Ascending aorta (tissue), 2 donors: Measurements from ENCODE around the gene CCDC127. TPM values are rescaled to one million over a fixed set of nuclear protein-coding genes. Genes with fewer than 3 reads are reported as not detected.

ENCODE experiments used
- DNase-seq, 2 donors: peaks; one replicate each; pipeline ENCODE4 v3.0.0-alpha.2; 2019; ENCODE audit warnings: low spot score in 2 of 2
- H3K27ac ChIP-seq, 2 donors: fragments of 200-600 bp; sonication (generic); one replicate each; pipeline ENCODE4 v1.5.1; 2016 to 2017; ENCODE audit warnings: mild to moderate bottlenecking in 1 of 2
- H3K27me3 ChIP-seq: fragments of 200-600 bp; sonication (generic); one replicate; pipeline ENCODE4 v1.5.1; 2017
- H3K36me3 ChIP-seq, 2 donors: fragments of 200-600 bp; sonication (generic); one replicate each; pipeline ENCODE4 v1.5.1; 2016
- H3K4me1 ChIP-seq, 2 donors: fragments of 200-600 bp; sonication (generic); one replicate each; pipeline ENCODE4 v1.5.1; 2016 to 2017; ENCODE audit warnings: mild to moderate bottlenecking in 1 of 2
- H3K4me3 ChIP-seq, 2 donors: fragments of 200-600 bp; sonication (generic); one replicate each; pipeline ENCODE4 v1.5.1; 2016 to 2017; ENCODE audit warnings: mild to moderate bottlenecking in 1 of 2
- H3K9me3 ChIP-seq, 2 donors: fragments of 200-600 bp; sonication (generic); one replicate each; pipeline ENCODE4 v1.5.1; 2016
- intact Hi-C: fragments of 100-400 bp; cut with DNase I; formaldehyde crosslinking; loops from one replicate; pipeline ENCODE4 v1.15.1; 2023
- total RNA-seq: library from RNA; depleted of rRNA; stranded (reverse); fragments of >200 nt; gene quantifications from one replicate; pipeline ENCODE4 v1.1.0, GENCODE V29; 2016
- TF ChIP-seq, protein P1 (sequence below), 3 experiments: fragments of 200-600 bp in 2 of 3; fragments of 450-650 bp in 1 of 3; sonication (generic) in 2 of 3; IDR thresholded peaks; one replicate each; pipeline ENCODE4 v1.5.1; 2016 to 2019; ENCODE audit warnings: antibody characterized with exemption in 3 of 3, mild to moderate bottlenecking in 1 of 3, moderate library complexity in 1 of 3

Gene CCDC127
- total RNA-seq, 1 donor from 2014 or later: 6.1 TPM

DNA sequence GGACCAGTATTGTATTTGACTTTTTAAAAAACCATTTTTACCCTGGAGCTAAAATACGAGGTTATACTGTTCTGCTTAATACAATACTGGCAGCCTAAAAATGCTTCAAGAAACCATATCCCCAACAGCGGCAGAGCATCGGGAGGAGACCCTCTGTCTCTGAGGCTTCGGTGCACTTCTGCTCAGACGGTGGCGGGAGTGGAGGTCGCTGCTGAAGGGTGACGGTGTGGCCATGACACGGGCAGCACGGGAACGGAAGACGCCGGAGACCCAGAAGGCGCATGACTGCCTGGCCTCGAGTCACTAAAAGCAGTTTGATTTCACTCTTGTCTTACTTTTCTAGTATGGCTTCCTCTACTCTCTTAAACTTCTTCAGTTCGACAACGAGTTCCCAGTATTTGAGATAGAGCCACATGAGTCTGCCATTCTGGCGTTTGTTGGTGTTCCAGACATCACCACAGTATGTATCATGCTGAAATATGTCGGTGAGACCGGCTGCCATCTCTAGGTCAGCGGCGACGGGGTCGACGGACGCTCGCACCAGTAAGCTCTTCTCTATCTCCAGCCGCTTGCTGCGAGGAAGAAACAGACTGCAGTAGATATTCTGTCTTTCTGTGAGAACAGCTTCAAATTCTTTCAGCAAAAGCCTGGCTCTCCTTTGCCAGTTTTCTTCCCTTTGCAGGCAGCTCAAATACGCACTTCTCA, 12.8 kb downstream of the CCDC127 start:
- Histone ChIP-seq H3K27ac (no peak overlapping the region), H3K4me1 (no peaks in the 10 kb centered on the region), H3K27me3 (no peaks in the 10 kb centered on the region), H3K9me3 (no peaks in the 10 kb centered on the region), H3K4me3 (no peak overlapping the region), H3K36me3 (peaks cover 18 to 28% of the 10 kb centered on the region in 2 donors)
- intact Hi-C loops: no loop called here
- DNase-seq: peak in 1 of 2 donors; percentile 25
- TF ChIP-seq, protein P1, sequence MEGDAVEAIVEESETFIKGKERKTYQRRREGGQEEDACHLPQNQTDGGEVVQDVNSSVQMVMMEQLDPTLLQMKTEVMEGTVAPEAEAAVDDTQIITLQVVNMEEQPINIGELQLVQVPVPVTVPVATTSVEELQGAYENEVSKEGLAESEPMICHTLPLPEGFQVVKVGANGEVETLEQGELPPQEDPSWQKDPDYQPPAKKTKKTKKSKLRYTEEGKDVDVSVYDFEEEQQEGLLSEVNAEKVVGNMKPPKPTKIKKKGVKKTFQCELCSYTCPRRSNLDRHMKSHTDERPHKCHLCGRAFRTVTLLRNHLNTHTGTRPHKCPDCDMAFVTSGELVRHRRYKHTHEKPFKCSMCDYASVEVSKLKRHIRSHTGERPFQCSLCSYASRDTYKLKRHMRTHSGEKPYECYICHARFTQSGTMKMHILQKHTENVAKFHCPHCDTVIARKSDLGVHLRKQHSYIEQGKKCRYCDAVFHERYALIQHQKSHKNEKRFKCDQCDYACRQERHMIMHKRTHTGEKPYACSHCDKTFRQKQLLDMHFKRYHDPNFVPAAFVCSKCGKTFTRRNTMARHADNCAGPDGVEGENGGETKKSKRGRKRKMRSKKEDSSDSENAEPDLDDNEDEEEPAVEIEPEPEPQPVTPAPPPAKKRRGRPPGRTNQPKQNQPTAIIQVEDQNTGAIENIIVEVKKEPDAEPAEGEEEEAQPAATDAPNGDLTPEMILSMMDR (IDR thresholded peaks at IDR 0.05): no peak

DNA sequence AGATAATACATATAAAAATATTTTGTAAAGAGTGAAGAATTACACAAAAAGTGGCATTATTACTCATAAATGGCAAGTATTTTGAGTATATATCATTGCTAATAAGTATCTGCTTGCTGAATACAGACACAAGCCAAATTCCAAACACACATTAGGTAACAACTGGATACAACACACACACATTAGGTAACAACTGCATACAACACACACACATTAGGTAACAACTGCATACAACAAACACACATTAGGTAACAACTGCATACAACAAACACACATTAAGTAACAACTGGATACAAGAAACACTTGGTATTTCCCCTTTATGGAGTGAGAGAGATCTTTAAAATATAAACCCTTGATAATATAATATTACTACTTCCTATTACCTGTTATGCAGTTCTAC, 13.5 kb downstream of the CCDC127 start:
- Histone ChIP-seq H3K9me3 (no peaks in the 10 kb centered on the region), H3K4me3 (no peak overlapping the region), H3K27ac (no peak overlapping the region), H3K27me3 (no peaks in the 10 kb centered on the region), H3K4me1 (no peaks in the 10 kb centered on the region), H3K36me3 (peaks cover 18 to 28% of the 10 kb centered on the region in 2 donors)
- intact Hi-C loops: no loop called here
- no peak for DNase-seq
- TF ChIP-seq, protein P1 (IDR thresholded peaks at IDR 0.05): no peak

DNA sequence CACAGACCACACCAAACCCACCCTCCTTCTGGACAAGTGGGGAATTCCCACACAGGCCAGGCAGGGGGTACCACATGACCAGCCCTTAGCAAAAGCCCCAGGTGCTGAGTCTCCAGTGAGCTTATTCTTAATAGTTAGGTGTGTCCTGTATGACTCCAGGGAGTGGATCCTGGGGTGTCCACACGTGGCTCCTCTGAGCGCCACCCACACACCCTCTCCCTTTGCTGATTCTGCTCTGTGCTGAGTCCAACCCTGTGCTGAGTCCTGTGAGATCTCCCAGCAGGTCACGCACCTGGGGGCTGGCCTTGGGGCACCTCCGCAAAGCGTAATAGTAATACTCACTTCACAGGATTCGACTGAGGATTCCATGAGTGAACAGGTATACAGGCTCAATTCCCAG, 14.0 kb downstream of the CCDC127 start:
- H3K36me3 ChIP-seq: peaks cover 18 to 31% of the 10 kb centered on the region in 2 donors
- TF ChIP-seq, protein P1 (IDR thresholded peaks at IDR 0.05): no peak
- no peaks in the 10 kb centered on the region for H3K4me1 ChIP-seq
- no peaks in the 10 kb centered on the region for H3K27me3 ChIP-seq
- no peaks in the 10 kb centered on the region for H3K9me3 ChIP-seq
- DNase-seq: no peak
- no peak overlapping the region for H3K27ac ChIP-seq
- intact Hi-C loops: no loop called here
- H3K4me3 ChIP-seq: no peak overlapping the region

DNA sequence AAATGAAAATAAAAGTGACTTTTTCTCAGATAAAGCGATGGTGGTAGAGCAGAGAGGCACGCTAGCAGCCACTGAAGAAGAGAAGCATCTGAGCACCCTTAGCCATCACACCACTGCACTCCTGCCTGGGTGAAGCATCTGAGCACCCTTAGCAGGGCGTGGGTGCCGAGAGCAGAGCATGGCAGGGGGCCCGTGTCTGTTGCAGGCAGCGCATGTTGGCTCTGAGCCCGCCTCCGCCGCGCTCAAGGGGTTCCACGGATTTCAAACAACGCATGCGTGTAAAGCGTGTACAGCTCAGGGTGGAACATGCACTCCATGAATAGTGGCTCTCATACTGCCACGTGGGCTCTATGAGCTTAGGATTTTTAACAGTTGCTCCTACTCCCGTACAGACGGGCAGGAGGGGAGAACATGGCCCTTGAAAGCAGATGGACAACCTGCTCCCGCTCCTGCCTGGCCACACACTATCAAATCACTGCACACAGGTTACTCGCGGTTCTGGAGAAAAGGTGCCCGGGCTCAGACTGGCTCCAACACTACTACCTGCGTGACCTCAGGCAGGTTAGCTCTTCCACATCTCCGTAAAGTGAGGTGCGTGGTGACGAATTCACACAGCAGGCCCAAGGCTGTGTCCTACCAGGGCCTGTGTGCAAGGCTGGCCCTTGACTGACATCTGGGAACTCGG, 14.6 kb downstream of the CCDC127 start:
- intact Hi-C loops: no loop called here
- DNase-seq: peak in 1 of 2 donors; percentile 57
- peaks cover 18 to 33% of the 10 kb centered on the region in 2 donors for H3K36me3 ChIP-seq
- TF ChIP-seq, protein P1 (IDR thresholded peaks at IDR 0.05): no peak
- H3K27me3 ChIP-seq: no peaks in the 10 kb centered on the region
- no peak overlapping the region for H3K4me3 ChIP-seq
- no peaks in the 10 kb centered on the region for H3K9me3 ChIP-seq
- no peak overlapping the region for H3K27ac ChIP-seq
- no peaks in the 10 kb centered on the region for H3K4me1 ChIP-seq

DNA sequence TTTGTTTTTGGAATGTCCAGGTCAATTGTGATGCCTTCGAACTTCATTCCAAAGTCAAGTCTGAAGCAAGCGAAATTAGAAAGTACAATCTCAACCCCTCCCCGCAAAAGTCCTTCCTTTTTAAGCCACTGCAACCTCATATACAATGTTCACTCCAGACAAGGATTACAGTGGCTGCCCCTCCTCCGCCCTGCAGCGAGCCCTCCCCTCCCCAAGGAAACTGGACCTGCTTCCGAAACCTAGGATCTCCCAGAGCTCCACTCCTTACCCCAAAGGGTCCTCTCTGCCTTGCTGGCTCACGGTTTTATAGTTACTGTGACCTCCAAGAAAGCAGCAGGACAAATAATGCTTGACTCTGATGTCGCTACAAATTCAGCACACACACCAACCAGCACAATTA, 16.3 kb downstream of the CCDC127 start:
- DNase-seq: no peak
- Histone ChIP-seq H3K4me1 (no peaks in the 10 kb centered on the region), H3K36me3 (peaks cover 18 to 33% of the 10 kb centered on the region in 2 donors), H3K27ac (no peak overlapping the region), H3K4me3 (no peak overlapping the region), H3K9me3 (no peaks in the 10 kb centered on the region), H3K27me3 (no peaks in the 10 kb centered on the region)
- intact Hi-C loops: no loop called here
- TF ChIP-seq, protein P1 (IDR thresholded peaks at IDR 0.05): no peak
